ENCODE data around the gene BPIFB3.

DNA sequence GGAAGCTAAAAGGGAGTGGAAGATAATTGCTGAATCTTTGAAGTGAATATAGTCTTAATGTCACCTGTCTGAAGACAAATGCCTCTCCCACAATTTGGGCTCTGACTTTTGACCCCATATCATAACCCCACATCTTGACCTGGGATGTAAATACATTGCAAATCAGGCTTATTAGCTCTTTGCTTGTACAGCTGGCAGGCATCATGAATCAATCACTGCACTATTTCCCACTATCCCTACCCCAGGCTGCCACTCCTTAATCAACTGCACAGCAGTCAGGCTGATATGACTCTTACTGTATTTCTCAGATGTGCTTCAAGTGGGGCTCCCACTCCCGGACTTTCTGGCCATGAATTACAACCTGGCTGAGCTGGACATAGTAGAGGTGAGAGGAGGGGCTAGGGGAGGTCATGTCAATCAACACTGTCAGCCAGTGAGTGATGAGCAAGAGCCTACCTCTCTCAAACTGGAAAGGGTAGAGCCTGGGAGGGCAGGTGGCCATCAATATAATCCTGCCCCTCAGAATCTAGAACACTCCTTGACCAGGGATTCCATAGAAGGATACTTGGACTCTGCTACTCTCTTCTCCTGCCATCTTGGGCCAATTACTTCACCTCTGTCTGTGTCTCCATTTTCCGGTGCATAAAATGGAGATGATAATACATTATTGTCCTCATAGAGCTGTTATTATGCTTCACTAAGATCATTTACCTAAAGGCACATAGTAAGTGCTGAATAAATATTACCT lies 10.5 kb upstream of the BPIFB3 start:
- TF ChIP-seq POLR2AphosphoS5 (IDR thresholded peaks at IDR 0.05; ENCODE audit: low read depth, low read length): no peak
- TF ChIP-seq, protein P1, sequence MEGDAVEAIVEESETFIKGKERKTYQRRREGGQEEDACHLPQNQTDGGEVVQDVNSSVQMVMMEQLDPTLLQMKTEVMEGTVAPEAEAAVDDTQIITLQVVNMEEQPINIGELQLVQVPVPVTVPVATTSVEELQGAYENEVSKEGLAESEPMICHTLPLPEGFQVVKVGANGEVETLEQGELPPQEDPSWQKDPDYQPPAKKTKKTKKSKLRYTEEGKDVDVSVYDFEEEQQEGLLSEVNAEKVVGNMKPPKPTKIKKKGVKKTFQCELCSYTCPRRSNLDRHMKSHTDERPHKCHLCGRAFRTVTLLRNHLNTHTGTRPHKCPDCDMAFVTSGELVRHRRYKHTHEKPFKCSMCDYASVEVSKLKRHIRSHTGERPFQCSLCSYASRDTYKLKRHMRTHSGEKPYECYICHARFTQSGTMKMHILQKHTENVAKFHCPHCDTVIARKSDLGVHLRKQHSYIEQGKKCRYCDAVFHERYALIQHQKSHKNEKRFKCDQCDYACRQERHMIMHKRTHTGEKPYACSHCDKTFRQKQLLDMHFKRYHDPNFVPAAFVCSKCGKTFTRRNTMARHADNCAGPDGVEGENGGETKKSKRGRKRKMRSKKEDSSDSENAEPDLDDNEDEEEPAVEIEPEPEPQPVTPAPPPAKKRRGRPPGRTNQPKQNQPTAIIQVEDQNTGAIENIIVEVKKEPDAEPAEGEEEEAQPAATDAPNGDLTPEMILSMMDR (IDR thresholded peaks at IDR 0.05): no peak
- no peak for TF ChIP-seq TCF7L2 (IDR thresholded peaks at IDR 0.05; ENCODE audit: low read depth, low read length)
- TF ChIP-seq, protein P2, sequence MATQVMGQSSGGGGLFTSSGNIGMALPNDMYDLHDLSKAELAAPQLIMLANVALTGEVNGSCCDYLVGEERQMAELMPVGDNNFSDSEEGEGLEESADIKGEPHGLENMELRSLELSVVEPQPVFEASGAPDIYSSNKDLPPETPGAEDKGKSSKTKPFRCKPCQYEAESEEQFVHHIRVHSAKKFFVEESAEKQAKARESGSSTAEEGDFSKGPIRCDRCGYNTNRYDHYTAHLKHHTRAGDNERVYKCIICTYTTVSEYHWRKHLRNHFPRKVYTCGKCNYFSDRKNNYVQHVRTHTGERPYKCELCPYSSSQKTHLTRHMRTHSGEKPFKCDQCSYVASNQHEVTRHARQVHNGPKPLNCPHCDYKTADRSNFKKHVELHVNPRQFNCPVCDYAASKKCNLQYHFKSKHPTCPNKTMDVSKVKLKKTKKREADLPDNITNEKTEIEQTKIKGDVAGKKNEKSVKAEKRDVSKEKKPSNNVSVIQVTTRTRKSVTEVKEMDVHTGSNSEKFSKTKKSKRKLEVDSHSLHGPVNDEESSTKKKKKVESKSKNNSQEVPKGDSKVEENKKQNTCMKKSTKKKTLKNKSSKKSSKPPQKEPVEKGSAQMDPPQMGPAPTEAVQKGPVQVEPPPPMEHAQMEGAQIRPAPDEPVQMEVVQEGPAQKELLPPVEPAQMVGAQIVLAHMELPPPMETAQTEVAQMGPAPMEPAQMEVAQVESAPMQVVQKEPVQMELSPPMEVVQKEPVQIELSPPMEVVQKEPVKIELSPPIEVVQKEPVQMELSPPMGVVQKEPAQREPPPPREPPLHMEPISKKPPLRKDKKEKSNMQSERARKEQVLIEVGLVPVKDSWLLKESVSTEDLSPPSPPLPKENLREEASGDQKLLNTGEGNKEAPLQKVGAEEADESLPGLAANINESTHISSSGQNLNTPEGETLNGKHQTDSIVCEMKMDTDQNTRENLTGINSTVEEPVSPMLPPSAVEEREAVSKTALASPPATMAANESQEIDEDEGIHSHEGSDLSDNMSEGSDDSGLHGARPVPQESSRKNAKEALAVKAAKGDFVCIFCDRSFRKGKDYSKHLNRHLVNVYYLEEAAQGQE (IDR thresholded peaks at IDR 0.05; ENCODE audit: insufficient read depth in 1 of 2, low read depth in 2 of 2, low read length in 1 of 2): no peak
- no peak for TF ChIP-seq SIN3A (IDR thresholded peaks at IDR 0.05; ENCODE audit: borderline replicate concordance, insufficient read depth, low read depth, low read length)

Data from Panc1 (cell line).